DND-41 (cell line): Measurements from ENCODE around the gene SLC24A3.

Experiments used
- ATAC-seq: fragments of 200-7000 bp; cut with Tn5 transposase; 3 replicates; pipeline ENCODE4 v1.9.1; 2021; ENCODE audit warnings: low read depth; ENCODE audit not compliant: insufficient read depth
- DNase-seq: peaks from one replicate; pipeline ENCODE4 v3.0.0-alpha.2; 2020
- H2AFZ ChIP-seq: 2 replicates; pipeline ENCODE4 v1.6.0; 2012; ENCODE audit warnings: low read depth, low read length
- H3K27ac ChIP-seq: 2 replicates; pipeline ENCODE4 v1.5.1; 2012; ENCODE audit warnings: low read length, inconsistent platforms
- H3K27me3 ChIP-seq: fragments of 200-600 bp; sonication (generic); 2 replicates; pipeline ENCODE4 v1.6.0; 2012; ENCODE audit warnings: low read length, mild to moderate bottlenecking, inconsistent platforms; ENCODE audit not compliant: insufficient read depth, poor library complexity
- H3K36me3 ChIP-seq: 2 replicates; pipeline ENCODE4 v1.5.1; 2012; ENCODE audit warnings: low read length, inconsistent platforms; ENCODE audit not compliant: insufficient read depth
- H3K4me1 ChIP-seq: 2 replicates; pipeline ENCODE4 v1.5.1; 2012; ENCODE audit warnings: mild to moderate bottlenecking, low read length; ENCODE audit not compliant: insufficient read depth
- H3K4me2 ChIP-seq: 2 replicates; pipeline ENCODE4 v1.6.0; 2012; ENCODE audit warnings: mild to moderate bottlenecking, moderate library complexity, low read length, inconsistent platforms; ENCODE audit not compliant: insufficient read depth
- H3K4me3 ChIP-seq, 2 experiments: fragments of 200-600 bp in 1 of 2; shearing (Covaris generic) in 1 of 2; 2 replicates each; pipeline ENCODE4 v1.5.1; 2012 to 2016; ENCODE audit warnings: inconsistent platforms in 2 of 2, low read length in 2 of 2, mild to moderate bottlenecking in 2 of 2, low read depth in 1 of 2, moderate library complexity in 1 of 2
- H3K79me2 ChIP-seq: 2 replicates; pipeline ENCODE4 v1.6.0; 2012; ENCODE audit warnings: low read length, inconsistent platforms; ENCODE audit not compliant: insufficient read depth
- H3K9ac ChIP-seq: 2 replicates; pipeline ENCODE4 v1.6.0; 2012; ENCODE audit warnings: low read depth, mild to moderate bottlenecking, inconsistent platforms, low read length, moderate library complexity
- H3K9me3 ChIP-seq: 2 replicates; pipeline ENCODE4 v1.5.1; 2012; ENCODE audit warnings: low read length, moderate library complexity, mild to moderate bottlenecking, inconsistent platforms; ENCODE audit not compliant: insufficient read depth, severe bottlenecking
- H4K20me1 ChIP-seq: 2 replicates; pipeline ENCODE4 v1.6.0; 2012; ENCODE audit warnings: low read length; ENCODE audit not compliant: insufficient read depth
- CTCF ChIP-seq: IDR thresholded peaks from 2 replicates; pipeline ENCODE4 v1.5.1; 2012; ENCODE audit warnings: borderline replicate concordance, low read length, moderate library complexity, mild to moderate bottlenecking; ENCODE audit not compliant: poor library complexity, severe bottlenecking; ENCODE audit errors: extremely low read depth
- EZH2 ChIP-seq: IDR thresholded peaks from 3 replicates; pipeline ENCODE4 v1.6.1; 2012; ENCODE audit warnings: borderline replicate concordance, low read depth, mild to moderate bottlenecking, moderate library complexity, low read length, inconsistent platforms; ENCODE audit not compliant: severe bottlenecking

The SLC24A3 gene

GRCh38 chr20:19524691-19525090 is 312.2 kb downstream of the SLC24A3 start:
- no peaks in the 10 kb centered on the region for H4K20me1 ChIP-seq
- H3K4me1 ChIP-seq = no peaks in the 10 kb centered on the region
- no peaks in the 10 kb centered on the region for H3K27me3 ChIP-seq
- no peak overlapping the region for H3K4me2 ChIP-seq
- TF ChIP-seq EZH2 (no peak), CTCF (no peak)
- H3K36me3 ChIP-seq = no peaks in the 10 kb centered on the region
- no peak overlapping the region for H3K27ac ChIP-seq
- H2AFZ ChIP-seq = no peak overlapping the region
- H3K79me2 ChIP-seq = no peaks in the 10 kb centered on the region
- DNase-seq (no peak), ATAC-seq (no peak)
- H3K4me3 ChIP-seq = no peak overlapping the region
- no peaks in the 10 kb centered on the region for H3K9me3 ChIP-seq
- H3K9ac ChIP-seq = no peak overlapping the region

- Histone ChIP-seq H4K20me1 (no peaks in the 10 kb centered on the region), H3K4me2 (no peak overlapping the region), H3K9me3 (no peaks in the 10 kb centered on the region), H3K79me2 (no peaks in the 10 kb centered on the region), H3K4me1 (no peaks in the 10 kb centered on the region), H3K4me3 (no peak overlapping the region), H2AFZ (no peak overlapping the region), H3K9ac (no peak overlapping the region), H3K36me3 (no peaks in the 10 kb centered on the region), H3K27ac (no peak overlapping the region), H3K27me3 (no peaks in the 10 kb centered on the region)
- TF ChIP-seq EZH2 (no peak), CTCF (no peak)
- DNase-seq = no peak
- ATAC-seq = no peak
Measured at GRCh38 chr20:19527509-19527908, 315.1 kb downstream of the SLC24A3 start.

GRCh38 chr20:19528286-19529030 is 316.0 kb downstream of the SLC24A3 start:
- Histone ChIP-seq H3K27me3 (no peaks in the 10 kb centered on the region), H3K9ac (no peak overlapping the region), H3K9me3 (no peaks in the 10 kb centered on the region), H3K36me3 (no peaks in the 10 kb centered on the region), H3K79me2 (no peaks in the 10 kb centered on the region), H4K20me1 (no peaks in the 10 kb centered on the region), H3K4me3 (no peak overlapping the region), H2AFZ (no peak overlapping the region), H3K4me2 (no peak overlapping the region), H3K27ac (no peak overlapping the region), H3K4me1 (no peaks in the 10 kb centered on the region)
- DNase-seq (no peak), ATAC-seq (no peak)
- TF ChIP-seq EZH2 = no peak
- no peak for TF ChIP-seq CTCF
